Liver (tissue), 9 donors: Measurements from ENCODE around the gene PPFIA1. TPM values are rescaled to one million over a fixed set of nuclear protein-coding genes. Genes with fewer than 3 reads are reported as not detected.
"Not testable (repeated sequence)": the region's sequence is repeated elsewhere in the genome, so short reads cannot be mapped to it uniquely, and the experiment has no call there.

ENCODE experiments used
- DNase-seq: peaks from one replicate; pipeline ENCODE4 v3.0.0-alpha.2; 2017; ENCODE audit warnings: low spot score
- H3K27ac ChIP-seq, 2 donors: one replicate each; pipeline ENCODE4 v1.7.0; 2013; ENCODE audit warnings: inconsistent platforms in 2 of 2, low read length in 2 of 2, control low read depth in 1 of 2, low read depth in 1 of 2, mild to moderate bottlenecking in 1 of 2
- H3K27me3 ChIP-seq, 4 donors: one replicate each; pipeline versions ENCODE4 v1.6.1 to v1.7.0; 2013; ENCODE audit warnings: low read length in 3 of 4, inconsistent platforms in 1 of 4, mild to moderate bottlenecking in 1 of 4, moderate library complexity in 1 of 4; ENCODE audit not compliant: control insufficient read depth in 4 of 4, insufficient read depth in 4 of 4
- H3K36me3 ChIP-seq, 4 donors: one replicate each; pipeline versions ENCODE4 v1.6.1 to v1.7.0; 2013; ENCODE audit warnings: low read length in 3 of 4, mild to moderate bottlenecking in 3 of 4, low read depth in 1 of 4, moderate library complexity in 1 of 4; ENCODE audit not compliant: control insufficient read depth in 4 of 4, insufficient read depth in 3 of 4
- H3K4me1 ChIP-seq, 4 donors: one replicate each; pipeline versions ENCODE4 v1.6.1 to v1.7.0; 2013; ENCODE audit warnings: low read length in 3 of 4, mild to moderate bottlenecking in 3 of 4, moderate library complexity in 1 of 4; ENCODE audit not compliant: control insufficient read depth in 4 of 4, insufficient read depth in 4 of 4
- H3K4me3 ChIP-seq, 3 donors: one replicate each; pipeline versions ENCODE4 v1.6.1 to v1.7.0; 2013; ENCODE audit warnings: low read length in 3 of 3, control low read depth in 1 of 3, low read depth in 1 of 3, mild to moderate bottlenecking in 1 of 3
- H3K9ac ChIP-seq, 2 donors: one replicate each; pipeline ENCODE4 v1.7.0; 2013; ENCODE audit warnings: low read length in 2 of 2, mild to moderate bottlenecking in 2 of 2, moderate library complexity in 2 of 2, control low read depth in 1 of 2, low read depth in 1 of 2
- H3K9me3 ChIP-seq, 4 donors: one replicate each; pipeline versions ENCODE4 v1.6.1 to v1.7.0; 2013; ENCODE audit warnings: low read length in 3 of 4; ENCODE audit not compliant: control insufficient read depth in 4 of 4
- ATF3 ChIP-seq: IDR thresholded peaks from 2 replicates; pipeline ENCODE4 v1.6.1; 2016; ENCODE audit warnings: antibody characterized with exemption
- EGR1 ChIP-seq, 2 donors: IDR thresholded peaks; 2 replicates each; pipeline ENCODE4 v1.6.1; 2016 to 2018; ENCODE audit warnings: antibody characterized with exemption in 2 of 2, low read depth in 2 of 2
- FOXA1 ChIP-seq: IDR thresholded peaks from 2 replicates; pipeline ENCODE4 v1.6.1; 2016; ENCODE audit warnings: antibody characterized with exemption
- FOXA2 ChIP-seq: IDR thresholded peaks from 2 replicates; pipeline ENCODE4 v1.6.1; 2016; ENCODE audit warnings: antibody characterized with exemption
- GABPA ChIP-seq, 2 donors: IDR thresholded peaks in 1 of 2; conservative IDR thresholded peaks in 1 of 2; 2 replicates each; pipeline ENCODE4 v1.6.1; 2016; ENCODE audit warnings: antibody characterized with exemption in 2 of 2, mild to moderate bottlenecking in 1 of 2, moderate library complexity in 1 of 2
- HNF4A ChIP-seq, 2 donors: conservative IDR thresholded peaks; 2 replicates each; pipeline ENCODE4 v1.6.1; 2016; ENCODE audit warnings: antibody characterized with exemption in 2 of 2, mild to moderate bottlenecking in 2 of 2
- HNF4G ChIP-seq: IDR thresholded peaks from 2 replicates; pipeline ENCODE4 v1.6.1; 2016; ENCODE audit warnings: antibody characterized with exemption
- JUND ChIP-seq, 2 donors: IDR thresholded peaks; 2 replicates each; pipeline ENCODE4 v1.6.1; 2016; ENCODE audit warnings: antibody characterized with exemption in 2 of 2
- NR2F2 ChIP-seq: IDR thresholded peaks from 2 replicates; pipeline ENCODE4 v1.6.1; 2016; ENCODE audit warnings: antibody characterized with exemption
- RAD21 ChIP-seq, 2 donors: IDR thresholded peaks; 2 replicates each; pipeline ENCODE4 v1.6.1; 2016; ENCODE audit warnings: antibody characterized with exemption in 2 of 2, mild to moderate bottlenecking in 2 of 2
- REST ChIP-seq: IDR thresholded peaks from 2 replicates; pipeline ENCODE4 v1.6.1; 2016; ENCODE audit warnings: antibody characterized with exemption, mild to moderate bottlenecking
- RXRA ChIP-seq, 2 donors: IDR thresholded peaks; 2 replicates each; pipeline ENCODE4 v1.6.1; 2017 to 2018; ENCODE audit warnings: antibody characterized with exemption in 2 of 2, mild to moderate bottlenecking in 1 of 2
- SP1 ChIP-seq: IDR thresholded peaks from 2 replicates; pipeline ENCODE4 v1.6.1; 2018; ENCODE audit warnings: antibody characterized with exemption, mild to moderate bottlenecking
- TAF1 ChIP-seq: conservative IDR thresholded peaks from 2 replicates; pipeline ENCODE4 v1.6.1; 2016; ENCODE audit warnings: antibody characterized with exemption, mild to moderate bottlenecking
- YY1 ChIP-seq: IDR thresholded peaks from 2 replicates; pipeline ENCODE4 v1.6.1; 2016; ENCODE audit warnings: antibody characterized with exemption, mild to moderate bottlenecking
- WGBS: extraction: QIAGEN DNeasy Blood & Tissue Kit; methylation state at CpG from one replicate; pipeline ENCODE4 v1.1.7; 2013; 5-methylcytosine and 5-hydroxymethylcytosine counted together
- polyA plus RNA-seq, 2 donors: library from polyadenylated mRNA; stranded (reverse) in 1 of 2; unstranded in 1 of 2; fragments of 200-250 nt in 1 of 2; fragments of >200 nt in 1 of 2; fragmentation: Nextera tagmentation in 1 of 2; extraction: Ambion mirVana in 1 of 2; gene quantifications; one replicate each; pipeline versions ENCODE4 v1.2.1 to v1.2.3, GENCODE V29; 2013 to 2015
- total RNA-seq, 2 donors: library from RNA; depleted of rRNA; stranded (reverse); fragments of >200 nt; gene quantifications; one replicate each; pipeline ENCODE4 v1.2.3, GENCODE V29; 2014
- TF ChIP-seq, protein P1 (sequence below): IDR thresholded peaks from 2 replicates; pipeline ENCODE4 v1.6.1; 2016; ENCODE audit warnings: antibody characterized with exemption
- TF ChIP-seq, protein P2 (sequence below): fragments of 150-350 bp; IDR thresholded peaks from 2 replicates; pipeline ENCODE4 v1.5.1; 2017; ENCODE audit warnings: improper control_type of control experiment, low read depth, low read length; ENCODE audit not compliant: missing input control
- TF ChIP-seq, protein P3 (sequence below): IDR thresholded peaks from 2 replicates; pipeline ENCODE4 v1.6.1; 2016; ENCODE audit warnings: antibody characterized with exemption
- donor health status: healthy.
- donor health status: healthy.
- donor health status: healthy.
- donor health status: healthy.
- donor health status: healthy.

The PPFIA1 gene
- total and polyA plus RNA-seq, 4 donors: 9.9 to 39.6 (median 14.5) TPM

GRCh38 chr11:70255477-70256116 is 14.9 kb upstream of the PPFIA1 start:
- Histone ChIP-seq H3K9ac (no peak overlapping the region), H3K4me1 (no peaks in the 10 kb centered on the region), H3K27ac (no peak overlapping the region), H3K27me3 (no peaks in the 10 kb centered on the region), H3K9me3 (no peaks in the 10 kb centered on the region), H3K4me3 (no peak overlapping the region), H3K36me3 (no peaks in the 10 kb centered on the region)
- TF ChIP-seq RXRA (IDR thresholded peaks at IDR 0.05): no peak
- no peak for TF ChIP-seq GABPA (IDR thresholded peaks at IDR 0.05 in 1 of 2, conservative IDR thresholded peaks at IDR 0.05 in 1 of 2)
- TF ChIP-seq, protein P1, sequence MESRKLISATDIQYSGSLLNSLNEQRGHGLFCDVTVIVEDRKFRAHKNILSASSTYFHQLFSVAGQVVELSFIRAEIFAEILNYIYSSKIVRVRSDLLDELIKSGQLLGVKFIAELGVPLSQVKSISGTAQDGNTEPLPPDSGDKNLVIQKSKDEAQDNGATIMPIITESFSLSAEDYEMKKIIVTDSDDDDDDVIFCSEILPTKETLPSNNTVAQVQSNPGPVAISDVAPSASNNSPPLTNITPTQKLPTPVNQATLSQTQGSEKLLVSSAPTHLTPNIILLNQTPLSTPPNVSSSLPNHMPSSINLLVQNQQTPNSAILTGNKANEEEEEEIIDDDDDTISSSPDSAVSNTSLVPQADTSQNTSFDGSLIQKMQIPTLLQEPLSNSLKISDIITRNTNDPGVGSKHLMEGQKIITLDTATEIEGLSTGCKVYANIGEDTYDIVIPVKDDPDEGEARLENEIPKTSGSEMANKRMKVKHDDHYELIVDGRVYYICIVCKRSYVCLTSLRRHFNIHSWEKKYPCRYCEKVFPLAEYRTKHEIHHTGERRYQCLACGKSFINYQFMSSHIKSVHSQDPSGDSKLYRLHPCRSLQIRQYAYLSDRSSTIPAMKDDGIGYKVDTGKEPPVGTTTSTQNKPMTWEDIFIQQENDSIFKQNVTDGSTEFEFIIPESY: no peak
- TF ChIP-seq HNF4A (conservative IDR thresholded peaks at IDR 0.05): no peak
- no peak for TF ChIP-seq HNF4G
- TF ChIP-seq TAF1: no peak
- no peak for TF ChIP-seq RAD21 (IDR thresholded peaks at IDR 0.05)
- no peak for DNase-seq
- 82% methylated on average over 12 of the region's 12 CpGs for WGBS

DNA sequence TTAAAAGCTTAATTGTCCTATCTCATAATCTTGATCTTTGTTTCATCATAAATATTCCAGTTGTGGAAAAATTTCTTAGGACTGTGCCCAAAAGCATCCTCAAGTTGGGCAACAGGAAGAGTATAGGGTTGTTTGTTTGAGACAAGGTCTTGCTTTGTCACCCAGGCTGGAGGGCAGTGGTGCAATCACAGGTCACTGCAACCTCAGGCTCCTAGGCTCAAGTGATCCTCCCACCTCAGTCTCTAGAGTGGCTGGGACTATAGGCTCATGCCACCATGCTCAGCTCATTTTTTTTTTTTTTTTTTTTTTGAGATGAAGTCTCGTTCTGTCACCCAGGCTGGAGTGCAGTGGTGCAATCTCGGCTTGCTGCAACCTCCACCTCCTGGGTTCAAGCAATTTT is 11.4 kb upstream of the PPFIA1 start:
- H3K9me3 ChIP-seq, DNase-seq, H3K4me3 ChIP-seq, H3K27ac ChIP-seq, H3K9ac ChIP-seq, H3K4me1 ChIP-seq, H3K36me3 ChIP-seq, H3K27me3 ChIP-seq: not testable (repeated sequence)
- 87% methylated on average over 2 of the region's 2 CpGs for WGBS
- peak in 1 of 2 donors; percentile 10 for TF ChIP-seq HNF4A (conservative IDR thresholded peaks at IDR 0.05)

GRCh38 chr11:70262951-70263350 is 7.5 kb upstream of the PPFIA1 start:
- TF ChIP-seq RXRA (IDR thresholded peaks at IDR 0.05): no peak
- no peak for TF ChIP-seq GABPA (IDR thresholded peaks at IDR 0.05 in 1 of 2, conservative IDR thresholded peaks at IDR 0.05 in 1 of 2)
- TF ChIP-seq, protein P2, sequence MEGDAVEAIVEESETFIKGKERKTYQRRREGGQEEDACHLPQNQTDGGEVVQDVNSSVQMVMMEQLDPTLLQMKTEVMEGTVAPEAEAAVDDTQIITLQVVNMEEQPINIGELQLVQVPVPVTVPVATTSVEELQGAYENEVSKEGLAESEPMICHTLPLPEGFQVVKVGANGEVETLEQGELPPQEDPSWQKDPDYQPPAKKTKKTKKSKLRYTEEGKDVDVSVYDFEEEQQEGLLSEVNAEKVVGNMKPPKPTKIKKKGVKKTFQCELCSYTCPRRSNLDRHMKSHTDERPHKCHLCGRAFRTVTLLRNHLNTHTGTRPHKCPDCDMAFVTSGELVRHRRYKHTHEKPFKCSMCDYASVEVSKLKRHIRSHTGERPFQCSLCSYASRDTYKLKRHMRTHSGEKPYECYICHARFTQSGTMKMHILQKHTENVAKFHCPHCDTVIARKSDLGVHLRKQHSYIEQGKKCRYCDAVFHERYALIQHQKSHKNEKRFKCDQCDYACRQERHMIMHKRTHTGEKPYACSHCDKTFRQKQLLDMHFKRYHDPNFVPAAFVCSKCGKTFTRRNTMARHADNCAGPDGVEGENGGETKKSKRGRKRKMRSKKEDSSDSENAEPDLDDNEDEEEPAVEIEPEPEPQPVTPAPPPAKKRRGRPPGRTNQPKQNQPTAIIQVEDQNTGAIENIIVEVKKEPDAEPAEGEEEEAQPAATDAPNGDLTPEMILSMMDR: no peak
- no peak for TF ChIP-seq NR2F2
- no peak for TF ChIP-seq YY1
- no peak for TF ChIP-seq HNF4A (conservative IDR thresholded peaks at IDR 0.05)
- TF ChIP-seq JUND (IDR thresholded peaks at IDR 0.05): no peak
- TF ChIP-seq, protein P3, sequence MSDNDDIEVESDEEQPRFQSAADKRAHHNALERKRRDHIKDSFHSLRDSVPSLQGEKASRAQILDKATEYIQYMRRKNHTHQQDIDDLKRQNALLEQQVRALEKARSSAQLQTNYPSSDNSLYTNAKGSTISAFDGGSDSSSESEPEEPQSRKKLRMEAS: no peak
- TF ChIP-seq, protein P1: no peak
- no peak for TF ChIP-seq EGR1 (IDR thresholded peaks at IDR 0.05; ENCODE audit: low read depth in 2 of 2)
- no peak for TF ChIP-seq FOXA2
- no peak for TF ChIP-seq SP1
- no peak for TF ChIP-seq TAF1
- TF ChIP-seq REST: no peak
- no peak for TF ChIP-seq FOXA1
- no peak for TF ChIP-seq ATF3
- TF ChIP-seq HNF4G: no peak
- no peak for TF ChIP-seq RAD21 (IDR thresholded peaks at IDR 0.05)
- DNase-seq: no peak
- no peaks in the 10 kb centered on the region for H3K27me3 ChIP-seq
- 93% methylated on average over 6 of the region's 6 CpGs for WGBS
- H3K4me1 ChIP-seq: no peaks in the 10 kb centered on the region
- no peaks in the 10 kb centered on the region for H3K36me3 ChIP-seq
- no peak overlapping the region for H3K9ac ChIP-seq
- H3K27ac ChIP-seq: no peak overlapping the region
- H3K9me3 ChIP-seq: no peaks in the 10 kb centered on the region
- no peak overlapping the region for H3K4me3 ChIP-seq
